WERI-Rb-1 (cell line): ENCODE measurements around the gene ZIC3.
"Not testable (repeated sequence)": the region's sequence is repeated elsewhere in the genome, so short reads cannot be mapped to it uniquely, and the experiment has no call there.

Source experiments
- DNase-seq: peaks from one replicate; pipeline ENCODE4 v3.0.0-alpha.2; 2020
- H3K27ac ChIP-seq: fragments of 250-450 bp; sonication (Bioruptor Pico); 2 replicates; pipeline ENCODE4 v1.5.1; 2020; ENCODE audit warnings: mild to moderate bottlenecking, moderate library complexity
- H3K27me3 ChIP-seq: fragments of 250-450 bp; sonication (Bioruptor Pico); 2 replicates; pipeline ENCODE4 v1.5.1; 2021; ENCODE audit warnings: mild to moderate bottlenecking, low read depth, moderate library complexity; ENCODE audit not compliant: insufficient read depth, severe bottlenecking
- H3K36me3 ChIP-seq: fragments of 250-450 bp; sonication (Bioruptor Pico); 2 replicates; pipeline ENCODE4 v1.5.1; 2020; ENCODE audit warnings: mild to moderate bottlenecking, moderate library complexity
- H3K4me3 ChIP-seq: 2 replicates; pipeline ENCODE4 v1.5.1; 2011; ENCODE audit warnings: low read depth, mild to moderate bottlenecking, control low read depth, low read length
- H3K9me3 ChIP-seq: fragments of 250-450 bp; sonication (Bioruptor Pico); 2 replicates; pipeline ENCODE4 v1.5.1; 2021; ENCODE audit warnings: mild to moderate bottlenecking, moderate library complexity; ENCODE audit not compliant: severe bottlenecking
- TF ChIP-seq, protein P1 (sequence below): IDR thresholded peaks from 2 replicates; pipeline ENCODE4 v1.5.1; 2011; ENCODE audit warnings: low read depth, mild to moderate bottlenecking, control low read depth, inconsistent platforms, low read length

Gene ZIC3

DNA sequence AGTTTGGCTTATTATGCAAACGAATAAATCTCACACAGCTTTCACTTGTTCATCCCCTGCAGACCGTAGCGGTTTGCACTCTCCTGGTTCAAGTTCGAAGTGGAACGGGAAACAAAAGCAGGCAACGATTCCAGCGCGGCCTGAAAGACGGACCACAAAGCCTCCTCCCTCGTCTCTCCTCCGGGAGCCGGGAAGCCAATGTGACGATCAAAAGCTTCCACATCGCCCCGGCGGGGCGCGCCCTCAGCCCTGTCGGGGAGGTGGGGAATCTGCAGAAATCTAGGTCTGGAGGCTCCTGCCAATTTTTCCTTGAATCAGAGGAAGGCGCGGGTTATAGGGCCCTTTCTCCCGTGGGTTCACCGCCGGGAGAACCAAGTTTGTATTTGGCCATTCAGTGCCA is 16.9 kb upstream of the ZIC3 start:
- no peak overlapping the region for H3K4me3 ChIP-seq
- no peaks in the 10 kb centered on the region for H3K36me3 ChIP-seq
- peaks cover 84% of the 10 kb centered on the region for H3K27me3 ChIP-seq
- no peak overlapping the region for H3K27ac ChIP-seq
- H3K9me3 ChIP-seq: no peaks in the 10 kb centered on the region
- TF ChIP-seq, protein P1, sequence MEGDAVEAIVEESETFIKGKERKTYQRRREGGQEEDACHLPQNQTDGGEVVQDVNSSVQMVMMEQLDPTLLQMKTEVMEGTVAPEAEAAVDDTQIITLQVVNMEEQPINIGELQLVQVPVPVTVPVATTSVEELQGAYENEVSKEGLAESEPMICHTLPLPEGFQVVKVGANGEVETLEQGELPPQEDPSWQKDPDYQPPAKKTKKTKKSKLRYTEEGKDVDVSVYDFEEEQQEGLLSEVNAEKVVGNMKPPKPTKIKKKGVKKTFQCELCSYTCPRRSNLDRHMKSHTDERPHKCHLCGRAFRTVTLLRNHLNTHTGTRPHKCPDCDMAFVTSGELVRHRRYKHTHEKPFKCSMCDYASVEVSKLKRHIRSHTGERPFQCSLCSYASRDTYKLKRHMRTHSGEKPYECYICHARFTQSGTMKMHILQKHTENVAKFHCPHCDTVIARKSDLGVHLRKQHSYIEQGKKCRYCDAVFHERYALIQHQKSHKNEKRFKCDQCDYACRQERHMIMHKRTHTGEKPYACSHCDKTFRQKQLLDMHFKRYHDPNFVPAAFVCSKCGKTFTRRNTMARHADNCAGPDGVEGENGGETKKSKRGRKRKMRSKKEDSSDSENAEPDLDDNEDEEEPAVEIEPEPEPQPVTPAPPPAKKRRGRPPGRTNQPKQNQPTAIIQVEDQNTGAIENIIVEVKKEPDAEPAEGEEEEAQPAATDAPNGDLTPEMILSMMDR: no peak
- no peak for DNase-seq

DNA sequence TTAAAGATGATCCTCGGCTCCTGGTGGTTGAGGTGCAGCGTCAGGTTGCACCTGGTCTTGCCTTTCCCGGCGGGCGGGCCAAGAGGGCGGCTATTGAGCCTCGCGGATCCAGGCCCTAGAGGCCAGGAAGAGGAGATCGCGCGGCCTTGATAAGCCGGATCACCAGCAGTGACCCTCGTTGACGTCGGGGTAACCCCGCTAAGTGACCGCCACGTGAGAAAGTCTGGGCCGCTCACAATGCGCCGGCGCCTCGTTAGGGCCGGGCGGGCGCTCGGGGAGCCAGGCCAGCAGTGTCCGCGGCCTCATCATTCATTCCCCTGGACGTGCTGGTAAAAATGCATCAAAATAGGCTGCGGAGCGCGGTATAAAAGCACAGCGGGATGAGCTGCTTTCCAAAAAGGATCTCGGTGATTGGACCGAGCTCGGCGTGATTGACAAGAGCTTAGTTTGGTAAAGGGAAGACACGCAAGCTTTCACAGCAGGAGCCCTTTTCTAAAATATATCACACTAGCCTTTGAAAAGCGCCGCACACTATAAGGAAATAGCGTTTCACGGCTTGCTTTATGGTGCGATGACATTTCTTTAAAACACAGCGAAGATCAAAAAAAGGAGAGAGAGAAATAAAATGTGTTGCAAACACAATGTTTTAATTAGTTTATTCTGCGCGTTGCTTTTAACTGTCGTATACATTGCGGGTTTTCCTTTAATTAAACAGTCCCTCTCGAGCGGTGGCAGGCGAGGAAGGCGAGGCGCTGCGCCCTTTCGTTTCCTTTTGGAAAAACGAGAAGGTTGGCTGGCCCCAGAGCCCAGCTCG is 15.9 kb upstream of the ZIC3 start:
- Histone ChIP-seq H3K4me3 (no peak overlapping the region), H3K36me3 (no peaks in the 10 kb centered on the region), H3K27me3 (peaks cover 79% of the 10 kb centered on the region), H3K27ac (no peak overlapping the region), H3K9me3 (no peaks in the 10 kb centered on the region)
- no peak for DNase-seq
- TF ChIP-seq, protein P1: no peak

DNA sequence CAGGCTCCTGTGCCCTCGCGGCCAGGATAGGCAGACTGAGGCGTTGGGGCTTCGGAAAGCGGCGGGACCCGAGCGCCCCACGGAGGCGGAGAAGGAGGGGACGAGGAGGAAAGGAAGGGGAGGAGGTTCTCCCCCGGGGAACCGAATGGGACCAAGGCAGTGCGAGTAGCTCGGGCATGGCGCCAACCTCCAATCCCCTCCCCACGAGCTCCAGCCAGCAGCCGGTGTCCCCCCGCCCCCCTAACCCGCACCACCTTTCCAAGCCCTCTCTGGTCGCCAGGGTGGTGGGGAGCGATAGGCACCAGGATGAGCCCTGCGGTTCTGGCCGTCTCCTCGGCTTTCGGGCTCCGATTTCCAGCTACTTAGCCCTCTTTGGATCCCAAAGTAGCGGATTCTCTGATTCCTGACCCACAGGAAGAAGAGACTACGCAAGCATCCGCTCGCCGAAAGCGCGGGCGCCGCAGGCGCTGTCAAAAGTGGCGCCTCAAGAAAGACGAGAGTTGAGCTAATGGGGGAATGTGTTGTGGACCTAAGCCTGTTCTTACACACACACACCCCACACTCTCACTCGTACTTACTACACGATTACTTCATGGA is 15.2 kb upstream of the ZIC3 start:
- Histone ChIP-seq H3K9me3 (no peaks in the 10 kb centered on the region), H3K36me3 (no peaks in the 10 kb centered on the region), H3K27ac (no peak overlapping the region), H3K4me3 (no peak overlapping the region), H3K27me3 (peaks cover 78% of the 10 kb centered on the region)
- DNase-seq: no peak
- TF ChIP-seq, protein P1: no peak

DNA sequence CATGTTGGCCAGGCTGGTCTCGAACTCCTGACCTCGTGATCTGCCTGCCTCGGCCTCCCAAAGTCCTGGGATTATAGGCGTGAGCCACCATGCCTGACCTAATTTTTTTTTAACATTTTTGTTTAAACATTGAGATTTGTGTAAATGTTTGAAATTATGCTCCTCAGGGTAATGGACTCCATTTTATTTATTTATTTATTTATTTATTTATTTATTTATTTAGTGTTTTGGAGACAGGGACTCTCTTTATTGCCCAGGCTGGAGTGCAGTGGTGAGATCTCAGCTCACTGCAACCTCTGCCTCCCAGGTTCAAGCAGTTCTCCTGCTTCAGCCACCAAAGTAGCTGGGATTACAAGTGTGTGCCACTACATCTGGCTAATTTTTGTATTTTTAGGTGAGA is 13.8 kb upstream of the ZIC3 start:
- not testable (repeated sequence) for H3K36me3 ChIP-seq, H3K27ac ChIP-seq, H3K4me3 ChIP-seq, H3K9me3 ChIP-seq, DNase-seq
- H3K27me3 ChIP-seq: peaks cover 73% of the 10 kb centered on the region

DNA sequence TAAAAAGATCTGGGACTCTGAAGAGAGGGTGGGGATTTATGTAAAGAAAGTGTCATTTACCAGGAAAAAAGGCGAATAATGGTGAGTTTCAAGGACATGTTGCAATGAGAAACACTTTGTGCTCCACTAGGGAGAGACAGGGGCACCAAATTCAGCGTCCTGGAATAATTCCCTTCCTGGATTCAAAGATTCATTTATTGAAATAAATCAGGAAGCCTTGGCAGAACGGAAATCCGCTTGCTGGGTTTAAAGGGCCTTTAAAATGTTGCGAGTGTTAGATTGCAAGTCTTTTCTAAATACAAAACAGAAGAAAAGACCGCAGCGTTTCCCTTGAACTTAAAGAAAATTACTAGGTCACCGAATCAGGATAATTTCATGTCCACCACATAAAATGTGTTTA is 3.8 kb upstream of the ZIC3 start:
- Histone ChIP-seq H3K9me3 (peaks cover 12% of the 10 kb centered on the region), H3K36me3 (no peaks in the 10 kb centered on the region), H3K27ac (no peak overlapping the region), H3K4me3 (no peak overlapping the region), H3K27me3 (peaks cover 86% of the 10 kb centered on the region)
- TF ChIP-seq, protein P1: no peak
- no peak for DNase-seq

DNA sequence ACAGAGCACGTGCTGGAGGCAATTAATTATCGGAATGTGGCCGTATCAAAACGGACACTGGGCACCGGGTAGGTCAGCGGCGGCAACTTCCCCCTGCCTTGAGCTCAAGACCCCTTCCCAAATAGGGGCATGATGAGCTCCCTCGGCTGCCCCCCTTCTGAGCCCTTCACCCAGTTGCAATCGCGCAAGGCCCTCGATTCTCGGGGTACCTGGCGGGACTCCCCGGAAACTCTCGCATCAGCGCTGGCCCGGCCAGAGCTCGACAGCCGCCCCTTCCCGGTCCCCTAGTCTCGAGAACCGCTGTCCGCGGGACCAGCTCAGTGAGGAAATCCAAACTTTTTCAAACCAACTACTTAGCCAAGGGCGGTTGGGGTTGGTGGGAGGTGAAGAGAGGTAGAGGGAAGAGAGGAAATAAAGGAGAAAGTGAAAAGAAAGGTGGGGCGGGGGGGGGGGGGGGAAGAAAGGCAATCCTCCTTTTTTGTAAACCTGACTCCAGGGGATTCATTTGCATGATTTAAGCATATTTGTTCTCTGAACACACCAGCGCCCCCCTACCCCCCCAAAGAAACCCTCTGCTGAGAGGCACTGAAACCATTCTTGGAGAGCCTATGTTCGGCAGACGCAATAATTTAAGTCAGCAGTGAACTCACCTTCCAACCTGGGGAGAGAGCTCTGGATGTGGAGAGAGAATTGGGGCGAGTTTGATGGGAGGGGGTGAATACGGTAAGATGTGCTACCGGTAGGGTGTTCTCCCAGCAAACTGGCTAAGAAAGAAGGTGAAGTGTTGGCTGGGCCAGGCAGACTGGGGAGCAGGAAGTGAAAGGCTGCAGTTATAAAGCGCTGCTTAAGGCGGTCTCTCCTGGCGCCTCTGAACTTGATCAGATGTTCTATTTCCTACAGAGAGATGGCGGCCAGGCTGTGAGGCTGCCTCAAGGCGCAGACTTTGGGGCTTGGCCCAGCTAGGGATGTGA is 2.0 kb upstream of the ZIC3 start:
- H3K27ac ChIP-seq: no peak overlapping the region
- TF ChIP-seq, protein P1: no peak
- H3K9me3 ChIP-seq: peaks cover 23% of the 10 kb centered on the region
- no peak for DNase-seq
- H3K4me3 ChIP-seq: no peak overlapping the region
- no peaks in the 10 kb centered on the region for H3K36me3 ChIP-seq
- H3K27me3 ChIP-seq: peaks cover 86% of the 10 kb centered on the region
